Stimulated activated naive CD4-positive, alpha-beta T cell treated with Interleukin-2 at 50 U/mL for 16 hours (primary cell): ENCODE measurements around the gene UGT1A1.

Source experiments
- DNase-seq: peaks from one replicate; lab custom pipeline; 2025; lab: John Stamatoyannopoulos, UW

The UGT1A1 gene

DNA sequence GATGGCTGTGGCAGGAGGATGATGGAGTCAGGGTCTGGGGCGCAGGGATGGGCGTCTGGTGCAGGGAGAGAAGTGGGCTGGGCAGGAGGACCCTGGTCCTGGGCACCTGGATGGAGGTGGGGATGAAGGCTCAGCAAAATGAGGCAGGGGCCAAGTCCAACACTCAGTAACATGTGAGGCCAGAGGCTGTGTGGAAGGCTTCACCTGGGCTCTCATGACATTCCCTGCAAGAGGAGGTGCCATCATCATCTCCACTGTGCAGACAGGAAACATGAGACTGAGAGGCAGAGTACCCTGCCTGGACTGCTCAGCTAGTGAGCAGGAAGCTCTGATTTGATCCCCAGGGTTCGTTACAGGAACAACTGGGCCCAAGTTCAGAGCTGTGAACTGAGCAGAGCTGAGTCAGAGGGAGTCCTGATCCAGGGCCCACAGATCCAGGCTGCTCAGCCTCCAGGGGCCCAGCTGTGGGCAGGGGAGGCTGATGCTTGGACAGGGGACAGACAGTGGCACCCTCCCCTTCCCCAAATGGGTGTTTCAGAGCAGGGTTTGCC is 57.4 kb downstream of the UGT1A1 start:
- no peak for DNase-seq

DNA sequence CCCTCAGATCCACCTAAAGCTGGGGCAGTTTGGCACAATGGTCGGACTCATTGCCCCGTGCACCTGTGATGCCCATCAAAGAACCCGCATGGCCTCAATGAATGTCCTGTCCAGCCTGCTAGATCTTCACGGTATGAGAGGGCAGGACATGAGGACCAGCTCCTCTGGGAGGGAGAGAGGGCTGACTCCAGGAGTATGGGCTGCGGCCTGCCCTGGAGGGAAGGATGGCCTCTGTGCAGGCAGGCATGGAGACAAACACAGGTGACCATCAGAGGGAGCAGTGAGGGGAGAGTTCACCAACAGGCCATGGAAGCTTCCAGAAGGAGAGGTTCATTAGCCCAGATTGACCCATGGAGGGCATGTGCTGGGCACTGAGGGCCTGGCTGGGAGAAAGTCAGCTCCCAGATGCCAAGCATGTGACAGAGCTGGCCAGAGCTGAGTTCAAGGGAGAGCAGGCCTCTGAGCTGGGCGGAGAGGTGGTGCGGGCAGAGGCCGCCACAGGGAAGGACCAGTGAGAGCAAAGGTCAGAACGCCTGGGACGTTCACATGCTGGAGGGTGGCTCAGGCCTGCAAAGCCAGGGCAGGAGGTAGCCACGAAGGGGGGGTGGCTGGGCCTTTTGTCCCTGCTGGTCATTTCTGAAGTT is 58.0 kb downstream of the UGT1A1 start:
- DNase-seq, result no peak

DNA sequence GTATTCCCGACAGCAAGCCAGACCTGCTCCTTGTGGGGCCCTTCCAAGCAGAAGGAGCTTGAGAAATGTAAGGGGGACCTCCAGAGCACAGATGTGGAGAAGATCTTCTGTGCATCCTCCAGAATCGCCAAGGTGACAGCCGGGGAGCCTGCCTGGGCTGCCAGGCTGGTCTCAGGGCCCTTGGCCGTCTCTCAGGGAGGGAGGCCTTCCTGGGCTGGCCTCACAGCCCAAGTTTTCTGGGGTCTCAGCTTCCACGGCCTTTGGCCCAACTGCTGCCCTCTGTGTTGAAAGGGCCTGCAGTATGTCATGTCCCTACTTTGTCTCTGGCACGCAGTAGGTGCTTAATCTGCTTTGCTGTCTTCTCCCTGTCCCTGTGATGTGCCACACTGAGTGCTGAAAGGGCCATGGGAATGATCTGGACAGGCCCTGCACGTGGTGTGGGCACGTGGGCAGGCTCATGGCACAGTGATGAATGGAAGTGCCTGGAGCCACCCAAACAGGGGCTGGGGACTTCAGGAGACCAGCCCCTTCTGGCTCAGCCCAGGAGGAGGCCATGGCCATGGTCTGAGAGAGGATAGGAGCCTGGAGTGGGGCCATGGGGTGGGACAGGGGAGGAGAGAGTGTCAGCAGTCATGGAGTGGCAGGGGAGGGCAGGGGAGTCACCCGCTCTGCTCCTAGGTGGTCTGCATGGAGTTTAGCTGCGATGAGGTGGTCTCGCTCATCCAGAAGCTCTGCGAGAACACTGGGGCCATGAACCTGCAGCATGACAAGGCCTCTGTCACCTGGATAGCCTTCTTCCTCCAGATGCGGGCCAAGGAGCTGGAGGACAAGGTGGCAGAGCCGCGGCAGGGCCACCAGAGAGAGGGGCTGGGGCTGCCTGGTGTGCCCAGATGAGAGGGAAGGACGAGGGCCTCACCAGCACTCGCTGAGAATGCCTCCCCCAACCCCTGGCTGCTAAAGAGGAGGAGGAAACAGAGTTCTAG is 58.9 kb downstream of the UGT1A1 start:
- no peak for DNase-seq

DNA sequence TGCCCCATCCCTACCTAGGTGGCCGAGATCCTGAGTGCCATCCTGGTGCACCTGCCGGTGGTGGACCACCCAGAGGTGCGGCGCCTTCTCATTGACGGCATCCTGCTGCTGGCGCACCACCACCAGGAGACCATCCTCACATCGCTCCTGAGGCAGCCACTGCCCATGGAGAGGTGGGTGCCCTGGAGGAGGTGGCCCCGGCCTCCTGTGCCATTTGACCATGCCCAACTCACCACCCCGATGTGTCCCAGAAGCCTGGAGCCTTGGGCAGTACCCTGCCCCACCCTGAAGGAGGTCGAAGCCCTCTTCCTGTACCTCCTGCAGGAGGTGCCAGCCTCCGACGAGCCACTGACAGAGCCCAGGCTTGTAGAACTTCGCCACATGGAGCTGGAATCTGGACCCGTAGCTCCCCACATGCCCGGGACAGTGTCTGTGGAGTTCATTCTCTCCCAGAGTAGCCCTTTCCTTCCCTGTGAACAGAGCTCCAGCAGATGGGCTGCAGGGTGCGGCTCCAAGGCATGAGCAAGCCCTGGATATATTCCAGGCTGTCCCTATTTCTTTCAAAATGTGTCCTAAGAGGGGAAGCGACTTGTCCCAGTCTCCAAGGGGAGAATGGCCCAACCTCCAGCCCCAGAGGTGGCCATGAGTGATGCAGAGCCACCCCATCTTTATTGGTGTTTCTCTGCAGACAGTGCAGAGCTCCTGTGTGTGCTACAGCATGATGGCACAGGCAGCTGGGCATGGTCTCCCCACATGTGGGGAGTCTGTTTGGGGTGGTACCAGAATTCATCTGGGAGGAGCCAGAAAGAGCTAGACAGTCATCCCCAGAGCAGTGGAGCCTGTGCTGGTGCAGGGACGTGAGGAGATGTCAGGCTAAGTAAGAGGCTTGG is 60.1 kb downstream of the UGT1A1 start:
- no peak for DNase-seq

DNA sequence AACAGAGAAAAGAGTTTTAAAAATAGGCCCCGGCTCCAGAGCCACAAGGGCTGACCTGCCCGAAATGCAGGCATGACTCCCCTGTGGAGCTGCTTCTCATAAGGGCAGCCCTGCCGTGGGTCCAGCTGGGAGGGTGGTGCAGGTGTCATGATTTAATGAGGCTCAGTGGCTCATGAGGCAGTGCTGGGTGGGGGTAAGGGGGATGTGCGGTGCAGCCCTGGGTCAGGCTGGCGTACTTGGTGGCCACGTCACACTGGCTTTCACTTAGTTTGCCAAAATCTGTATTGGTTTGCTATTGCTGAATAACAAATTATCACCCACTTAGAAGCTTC is 60.7 kb downstream of the UGT1A1 start:
- no peak for DNase-seq

DNA sequence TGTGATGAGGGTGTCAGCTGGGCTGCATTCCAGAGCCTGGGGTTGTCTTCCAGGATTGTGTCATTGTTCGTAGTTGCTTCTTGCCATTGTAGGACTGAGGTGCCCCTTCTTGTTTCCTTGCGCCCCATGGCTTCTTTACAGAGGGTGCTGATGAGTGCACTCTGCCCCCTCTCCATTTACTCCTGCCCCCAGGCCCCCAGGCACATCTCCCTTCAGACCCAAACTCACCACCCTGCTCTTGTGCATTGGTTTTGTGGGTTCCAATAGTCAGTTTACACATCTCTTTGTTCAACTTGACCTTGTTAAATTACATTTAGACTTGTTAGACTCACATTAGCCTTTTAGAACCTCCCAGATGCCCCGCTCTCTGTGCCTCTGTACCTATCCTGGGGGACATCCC is 61.1 kb downstream of the UGT1A1 start:
- DNase-seq, result no peak

DNA sequence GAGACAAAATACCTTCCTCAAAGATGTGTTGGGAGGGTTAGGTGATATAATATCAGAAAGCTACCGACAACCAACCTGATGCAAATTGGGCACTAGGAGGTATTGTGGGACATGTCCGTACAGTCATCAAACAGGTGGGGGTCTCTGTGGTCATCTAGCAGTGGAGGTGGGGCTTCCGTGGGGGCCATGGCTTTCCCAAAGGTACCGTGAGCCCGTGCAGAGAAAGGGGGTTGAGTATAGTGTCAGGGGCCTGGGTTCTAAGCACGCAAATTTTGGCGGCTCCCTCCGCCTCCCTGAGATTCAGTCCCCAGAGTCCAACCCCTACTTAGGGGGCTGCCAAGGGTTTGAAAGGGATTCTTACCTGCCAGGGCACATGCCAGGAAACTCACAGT is 61.6 kb downstream of the UGT1A1 start:
- DNase-seq, result no peak

DNA sequence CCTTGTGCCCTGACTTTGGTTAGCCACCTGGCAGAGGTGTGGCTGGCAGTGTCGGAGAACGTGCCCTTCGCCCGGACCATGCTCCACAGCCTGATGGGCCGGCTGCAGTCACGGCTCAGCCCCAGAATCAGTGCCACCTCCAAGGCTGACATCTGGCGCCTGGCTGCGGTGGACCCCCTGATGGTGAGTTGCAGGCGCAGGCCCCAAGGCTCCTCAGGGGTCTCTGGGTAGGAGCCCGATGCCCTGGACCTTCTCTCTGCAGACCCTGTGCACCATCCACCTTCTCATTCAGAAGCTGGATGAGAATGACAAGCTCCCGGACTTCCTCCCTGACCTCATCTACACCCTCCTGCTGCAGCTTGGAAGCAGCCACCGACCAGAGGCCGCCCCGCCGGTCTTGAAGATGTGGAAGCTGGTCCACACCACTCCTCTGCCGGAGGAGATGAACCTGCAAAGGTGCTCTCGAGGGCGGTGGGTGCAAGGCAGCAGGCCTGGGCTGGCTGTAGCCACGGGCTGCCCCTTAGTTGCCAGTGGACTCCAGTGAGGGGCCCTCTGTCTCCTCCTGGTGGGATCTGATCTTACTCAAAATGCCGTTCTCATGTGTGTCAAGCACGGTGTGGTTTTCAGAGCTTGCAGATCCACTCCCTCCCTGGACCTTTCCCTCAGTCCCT is 62.2 kb downstream of the UGT1A1 start:
- no peak for DNase-seq
